GM12874 (cell line): ENCODE results near the gene PVALEF.

Experiments
- TF ChIP-seq, protein P1 (sequence below): IDR thresholded peaks from 2 replicates; pipeline ENCODE4 v1.5.1; 2011; ENCODE audit warnings: low read depth, mild to moderate bottlenecking, control low read depth, low read length, moderate library complexity; ENCODE audit not compliant: insufficient read depth

Gene PVALEF

DNA sequence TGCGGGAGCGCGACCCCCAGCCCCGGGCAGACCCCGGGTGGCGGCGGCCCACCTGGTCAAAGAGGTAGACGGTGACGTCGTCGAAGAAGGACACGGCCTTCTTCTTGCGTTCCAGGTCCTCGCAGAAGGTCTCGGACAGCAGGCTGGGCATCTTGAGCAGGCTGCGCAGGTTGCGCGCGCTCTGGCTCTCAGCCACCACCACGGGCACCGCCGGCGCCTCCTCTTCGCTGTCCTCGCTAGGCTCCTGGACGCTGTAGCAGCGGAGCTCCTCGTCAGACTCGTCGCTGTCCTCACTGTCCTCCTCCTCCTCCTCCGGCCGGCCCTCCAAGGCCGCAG lies 45.2 kb upstream of the PVALEF start:
- TF ChIP-seq, protein P1, sequence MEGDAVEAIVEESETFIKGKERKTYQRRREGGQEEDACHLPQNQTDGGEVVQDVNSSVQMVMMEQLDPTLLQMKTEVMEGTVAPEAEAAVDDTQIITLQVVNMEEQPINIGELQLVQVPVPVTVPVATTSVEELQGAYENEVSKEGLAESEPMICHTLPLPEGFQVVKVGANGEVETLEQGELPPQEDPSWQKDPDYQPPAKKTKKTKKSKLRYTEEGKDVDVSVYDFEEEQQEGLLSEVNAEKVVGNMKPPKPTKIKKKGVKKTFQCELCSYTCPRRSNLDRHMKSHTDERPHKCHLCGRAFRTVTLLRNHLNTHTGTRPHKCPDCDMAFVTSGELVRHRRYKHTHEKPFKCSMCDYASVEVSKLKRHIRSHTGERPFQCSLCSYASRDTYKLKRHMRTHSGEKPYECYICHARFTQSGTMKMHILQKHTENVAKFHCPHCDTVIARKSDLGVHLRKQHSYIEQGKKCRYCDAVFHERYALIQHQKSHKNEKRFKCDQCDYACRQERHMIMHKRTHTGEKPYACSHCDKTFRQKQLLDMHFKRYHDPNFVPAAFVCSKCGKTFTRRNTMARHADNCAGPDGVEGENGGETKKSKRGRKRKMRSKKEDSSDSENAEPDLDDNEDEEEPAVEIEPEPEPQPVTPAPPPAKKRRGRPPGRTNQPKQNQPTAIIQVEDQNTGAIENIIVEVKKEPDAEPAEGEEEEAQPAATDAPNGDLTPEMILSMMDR: no peak

DNA sequence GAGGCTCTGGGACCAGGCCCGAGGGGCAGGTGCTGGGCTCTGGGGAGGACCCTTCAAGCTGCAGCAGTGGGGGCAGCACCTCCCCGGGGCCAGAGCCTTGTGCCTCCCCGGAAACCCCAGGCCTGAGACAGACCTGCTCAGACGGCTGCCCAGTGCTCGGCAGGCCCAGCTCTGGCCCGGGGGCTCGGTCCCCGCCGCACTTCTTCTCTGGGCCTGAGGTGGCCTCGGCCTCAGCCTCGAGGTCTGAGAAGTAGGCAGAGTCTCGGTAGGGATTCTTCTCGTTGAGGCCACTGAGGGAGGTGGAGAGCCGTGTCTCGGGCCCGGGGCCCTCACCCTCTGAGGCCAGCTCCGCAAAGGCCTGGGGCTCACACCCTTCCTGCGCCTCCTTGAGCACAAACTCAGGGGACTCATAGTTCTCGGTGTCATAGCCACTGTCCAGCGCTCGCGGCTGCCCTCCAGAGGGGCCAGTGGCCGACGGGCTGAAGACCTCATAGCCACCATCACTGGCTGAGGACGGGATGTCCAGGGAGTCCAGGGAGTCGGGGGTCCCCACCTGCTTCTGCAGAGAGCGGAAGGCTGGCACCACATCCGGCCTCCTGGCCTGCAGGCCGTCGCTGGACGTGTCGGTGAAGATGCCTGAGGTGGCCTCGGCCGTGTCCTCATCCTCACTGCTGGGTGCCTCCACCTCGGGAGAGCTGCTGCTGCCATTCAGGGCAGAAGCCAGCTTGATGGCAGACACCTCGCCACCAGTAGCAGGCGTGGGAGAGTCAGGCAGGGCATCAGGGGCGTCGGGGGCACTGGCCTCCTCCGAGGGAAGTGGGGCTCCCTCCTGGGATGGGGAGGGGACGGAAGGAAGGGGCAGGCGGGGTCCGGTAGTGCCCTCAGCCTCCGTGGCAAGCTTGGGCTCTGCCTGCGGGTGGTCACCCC lies 44.3 kb upstream of the PVALEF start:
- TF ChIP-seq, protein P1: no peak

DNA sequence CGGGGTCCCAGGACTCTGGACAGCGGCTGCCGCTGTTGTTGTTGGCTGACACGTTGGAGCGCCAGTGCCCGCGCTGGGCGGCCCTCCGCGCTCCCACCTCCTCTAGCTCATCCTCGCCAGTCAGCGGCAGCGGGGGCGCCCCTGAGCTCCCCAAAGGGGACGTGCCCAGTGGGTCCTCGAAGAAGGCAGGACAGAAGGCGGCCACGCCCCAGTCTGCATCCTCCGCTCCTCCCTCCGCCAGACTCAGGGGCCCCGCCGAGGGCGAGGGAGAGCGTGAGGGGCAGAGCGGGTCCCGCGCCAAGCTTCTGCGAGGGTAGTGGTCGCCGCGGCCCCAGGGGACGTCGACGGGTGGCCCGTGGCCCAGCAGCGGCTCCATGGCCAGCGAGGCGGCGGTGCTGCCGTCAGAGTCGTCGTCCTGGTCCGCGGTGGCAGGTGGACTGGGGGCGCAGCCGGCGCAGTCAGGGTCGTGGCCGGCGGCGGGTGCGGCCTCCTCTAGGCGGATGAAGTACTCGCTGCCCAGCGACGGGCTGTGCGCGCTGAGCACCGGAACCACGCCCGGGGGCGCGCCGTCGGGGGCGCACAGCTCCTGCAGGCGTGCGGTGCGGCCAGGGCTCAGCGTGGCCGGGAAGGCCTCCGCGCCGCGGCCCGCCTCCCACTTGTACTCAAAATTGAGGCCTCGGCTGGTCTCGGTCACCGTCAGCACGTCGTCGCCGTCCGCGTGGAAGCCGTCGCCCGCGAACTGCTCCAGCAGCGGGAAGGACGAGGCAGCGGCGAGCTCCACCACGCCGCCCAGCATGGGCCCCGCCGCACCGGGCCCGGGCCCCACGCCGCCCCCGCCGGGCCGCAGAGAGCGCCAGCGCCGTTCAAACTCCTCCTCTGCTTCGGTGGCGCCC lies 43.2 kb upstream of the PVALEF start:
- TF ChIP-seq, protein P1: no peak

DNA sequence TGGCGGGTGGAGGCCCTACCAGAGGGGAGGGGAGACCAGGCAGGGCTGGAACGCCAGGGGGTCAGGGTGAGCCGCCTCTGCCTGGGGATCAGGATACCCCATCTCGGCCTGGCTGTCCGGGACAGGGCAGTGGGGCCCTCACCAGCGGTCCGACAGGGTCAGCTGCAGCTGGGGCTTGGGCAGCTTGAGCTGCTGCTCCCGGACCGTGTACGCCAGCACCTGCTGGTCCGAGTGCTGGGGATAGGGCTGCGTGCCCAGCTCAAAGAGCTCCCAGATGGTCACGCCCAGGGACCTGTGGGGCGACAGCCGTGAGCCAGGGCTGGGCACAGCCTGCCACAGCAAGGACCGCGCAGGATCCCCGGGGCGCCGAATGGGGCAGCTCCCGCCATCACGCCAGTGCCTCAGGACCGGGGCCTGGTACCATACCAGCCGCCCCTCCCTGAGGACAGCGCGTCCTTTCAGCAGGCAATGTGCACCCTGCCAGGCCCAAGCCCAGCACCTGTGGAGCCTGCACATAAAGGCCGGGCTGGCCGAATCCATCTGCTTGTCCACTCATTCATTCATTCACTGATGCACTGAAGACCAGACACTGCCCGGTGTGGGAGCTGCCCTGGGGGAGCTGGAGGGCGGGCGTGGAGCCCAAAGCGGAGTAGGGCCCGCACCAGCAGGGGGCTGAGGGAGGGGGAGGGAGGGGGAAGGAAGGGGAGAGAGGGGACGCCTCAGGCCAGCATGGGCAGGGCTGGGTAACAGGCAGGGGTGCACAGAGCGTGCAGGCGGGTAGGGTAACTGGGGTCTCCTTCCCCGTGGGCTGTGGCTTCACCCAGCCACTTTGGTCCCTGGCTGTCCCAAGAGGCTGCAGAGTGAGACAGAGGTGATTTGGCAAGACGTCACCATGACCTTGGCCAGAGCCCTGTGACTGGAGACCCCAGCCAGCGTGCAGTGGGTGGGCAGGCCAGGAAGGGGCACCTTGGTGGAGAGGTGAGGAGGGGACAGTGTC lies 42.0 kb upstream of the PVALEF start:
- TF ChIP-seq, protein P1: no peak

DNA sequence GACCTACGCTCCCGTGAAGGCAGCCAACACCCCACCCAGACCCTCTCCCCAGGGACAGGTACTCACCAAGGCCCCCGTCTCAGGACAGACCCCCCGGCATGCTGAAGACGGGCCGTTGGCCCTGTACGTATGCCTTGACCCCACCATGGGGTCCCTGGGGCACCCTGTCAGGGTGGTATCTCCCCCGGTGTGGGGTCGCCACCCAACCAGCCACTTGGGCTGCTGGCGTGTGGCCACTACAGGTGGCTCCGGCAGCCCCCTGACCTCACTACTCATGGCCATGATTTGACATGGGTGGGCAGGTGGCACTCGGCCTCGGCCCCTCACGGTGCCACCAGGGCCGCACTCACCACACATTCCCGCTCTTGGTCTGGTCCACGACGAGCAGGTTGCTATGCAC lies 40.9 kb upstream of the PVALEF start:
- TF ChIP-seq, protein P1: no peak

DNA sequence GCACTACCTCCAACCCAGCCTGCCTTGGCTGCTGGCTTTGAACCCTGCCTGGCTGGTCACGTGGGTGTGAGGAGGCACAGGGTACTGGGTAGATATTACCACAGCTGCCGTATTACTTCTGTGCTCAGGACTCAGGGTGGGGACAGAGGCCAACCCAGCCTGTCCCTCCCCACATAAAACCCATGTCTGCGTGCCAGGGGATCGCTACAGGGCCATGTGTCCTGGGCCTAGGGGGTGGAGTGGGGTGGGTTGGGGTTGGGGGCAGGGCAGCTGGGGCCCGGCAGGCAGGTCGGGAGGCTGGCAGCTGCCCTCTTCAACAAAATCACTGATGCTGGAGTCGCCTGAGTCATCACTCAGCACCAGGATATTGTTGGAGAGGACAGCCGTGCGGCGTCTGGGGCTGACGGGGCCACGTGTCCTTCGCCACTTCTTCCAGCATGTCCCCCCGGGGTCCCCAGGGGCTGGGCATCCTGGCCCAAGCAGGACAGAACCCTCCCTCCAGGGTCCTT lies 39.7 kb upstream of the PVALEF start:
- TF ChIP-seq, protein P1: no peak
